H1 (cell line): Measurements from ENCODE around the gene PCDHA7. TPM values are rescaled to one million over a fixed set of nuclear protein-coding genes. Genes with fewer than 3 reads are reported as not detected.

Source experiments
- ATF2 ChIP-seq: IDR thresholded peaks from 2 replicates; pipeline ENCODE4 v1.6.1; 2012; ENCODE audit warnings: low read length, inconsistent platforms
- BACH1 ChIP-seq: IDR thresholded peaks from 2 replicates; pipeline ENCODE4 v1.6.1; 2012; ENCODE audit warnings: low read length, improper control_type of control experiment
- CBX5 ChIP-seq: fragments of 300-800, 300-1000 bp; sonication (generic); IDR thresholded peaks from 2 replicates; pipeline ENCODE4 v1.7.1; 2016; ENCODE audit warnings: antibody characterized with exemption, low read length, low read depth
- CTCF ChIP-seq, 3 experiments: IDR thresholded peaks; 1 replicate in 2 of 3; 2 replicates in 1 of 3; pipeline versions ENCODE4 v1.5.1 to v1.6.1; 2011; ENCODE audit warnings: low read length in 3 of 3, mild to moderate bottlenecking in 3 of 3, inconsistent platforms in 2 of 3, low read depth in 1 of 3, moderate library complexity in 1 of 3; ENCODE audit not compliant: insufficient read depth in 1 of 3; ENCODE audit errors: control extremely low read depth in 1 of 3
- GABPA ChIP-seq: IDR thresholded peaks from 2 replicates; pipeline ENCODE4 v1.6.1; 2011; ENCODE audit warnings: mild to moderate bottlenecking, low read length, moderate library complexity, borderline replicate concordance; ENCODE audit not compliant: insufficient read depth
- JUND ChIP-seq: IDR thresholded peaks from 2 replicates; pipeline ENCODE4 v1.6.1; 2011; ENCODE audit warnings: mild to moderate bottlenecking, improper control_type of control experiment, low read length
- PHF8 ChIP-seq: fragments of 200-600 bp; sonication (generic); conservative IDR thresholded peaks from 2 replicates; pipeline ENCODE4 v1.7.1; 2012; ENCODE audit warnings: low read depth, mild to moderate bottlenecking, inconsistent platforms, low read length, moderate library complexity
- POLR2A ChIP-seq, 2 experiments: IDR thresholded peaks; 1 replicate in 1 of 2; 2 replicates in 1 of 2; pipeline ENCODE4 v1.6.1; 2011; ENCODE audit warnings: low read depth in 2 of 2, low read length in 2 of 2, mild to moderate bottlenecking in 2 of 2; ENCODE audit errors: control extremely low read depth in 1 of 2
- RAD21 ChIP-seq, 2 experiments: IDR thresholded peaks in 1 of 2; conservative IDR thresholded peaks in 1 of 2; 2 replicates each; pipeline ENCODE4 v1.6.1; 2011; ENCODE audit warnings: low read depth in 2 of 2, low read length in 2 of 2, improper control_type of control experiment in 1 of 2, inconsistent platforms in 1 of 2, mild to moderate bottlenecking in 1 of 2, moderate library complexity in 1 of 2
- RNF2 ChIP-seq: fragments of 200-900, 300-1000 bp; sonication (generic); IDR thresholded peaks from 2 replicates; pipeline ENCODE4 v1.7.1; 2016; ENCODE audit warnings: borderline replicate concordance, low read depth, mild to moderate bottlenecking, antibody characterized with exemption, low read length; ENCODE audit not compliant: poor library complexity, severe bottlenecking; ENCODE audit errors: missing control alignments
- SIN3A ChIP-seq, 2 experiments: IDR thresholded peaks in 1 of 2; conservative IDR thresholded peaks in 1 of 2; 2 replicates each; pipeline ENCODE4 v1.6.1; 2011 to 2012; ENCODE audit warnings: low read length in 2 of 2, improper control_type of control experiment in 1 of 2, low read depth in 1 of 2, mild to moderate bottlenecking in 1 of 2
- TAF1 ChIP-seq: IDR thresholded peaks from 2 replicates; pipeline ENCODE4 v1.6.1; 2011; ENCODE audit warnings: mild to moderate bottlenecking, low read depth, low read length
- TAF7 ChIP-seq: optimal IDR thresholded peaks from 2 replicates; pipeline ENCODE3; 2011; ENCODE audit warnings: low read depth, mild to moderate bottlenecking, inconsistent platforms, low read length, moderate library complexity, borderline replicate concordance
- polyA plus RNA-seq, 7 experiments: library from polyadenylated mRNA; depleted of rRNA in 3 of 7; stranded (reverse) in 5 of 7; unstranded in 2 of 7; fragments of >200 nt in 5 of 7; fragments of 200-250 nt in 2 of 7; gene quantifications; 1 replicate in 5 of 7; 2 replicates in 1 of 7; 4 replicates in 1 of 7; pipeline versions ENCODE4 v1.2.1 to v1.2.3, GENCODE V29; 2011 to 2013; ENCODE audit warnings: missing spikeins in 2 of 7, mixed read lengths in 2 of 7
- total RNA-seq: library from RNA; stranded (reverse); fragmentation: NEBNext Ultra II Directional; extraction: Animal tissue kit (Norgen Biotek cat#: 25700); gene quantifications from 2 replicates; pipeline ENCODE4 v1.2.1, GENCODE V29; 2021
- TF ChIP-seq, protein P1 (sequence below): IDR thresholded peaks from 2 replicates; pipeline ENCODE4 v1.6.1; 2011; ENCODE audit warnings: low read length, improper control_type of control experiment

The PCDHA7 gene
- total and polyA plus RNA-seq, 2 of the 8 experiments (the other 6 are each of a cell fraction or from before 2014, with no cell fraction given): 0.86 to 1.6 TPM

GRCh38 chr5:140875085-140876065, 41.3 kb downstream of the PCDHA7 start, which contains the start of gene PCDHA12 (continued):
- TF ChIP-seq PHF8 (no peak; the same call in 1 of the 2 replicates), BACH1 (no peak), CTCF (IDR thresholded peaks at IDR 0.05; ENCODE audit: control extremely low read depth in 1 of 3, insufficient read depth in 1 of 3, low read depth in 1 of 3, low read length in 3 of 3) (peak in 2 of 3 experiments; percentile 64 to 69; a peak in 3 of 4 replicates), POLR2A (IDR thresholded peaks at IDR 0.05; ENCODE audit: control extremely low read depth in 1 of 2, low read depth in 2 of 2, low read length in 2 of 2) (peak in 1 of 2 experiments; percentile 68; a peak in 2 of 3 replicates), GABPA (no peak), CBX5 (no peak), SIN3A (conservative IDR thresholded peaks at IDR 0.05 in 1 of 2, IDR thresholded peaks at IDR 0.05 in 1 of 2; ENCODE audit: low read depth in 1 of 2, low read length in 2 of 2) (peak in 1 of 2 experiments; percentile 40; a peak in 1 of 4 replicates), ATF2 (no peak), TAF7 (no peak), TAF1 (0 out of 2 replicates have a peak, but pooled peaks have one; percentile 25), RNF2 (no peak), JUND (no peak), RAD21 (IDR thresholded peaks at IDR 0.05 in 1 of 2, conservative IDR thresholded peaks at IDR 0.05 in 1 of 2; ENCODE audit: low read depth in 2 of 2, low read length in 2 of 2) (peak; percentile 69 to 73)
- TF ChIP-seq, protein P1, sequence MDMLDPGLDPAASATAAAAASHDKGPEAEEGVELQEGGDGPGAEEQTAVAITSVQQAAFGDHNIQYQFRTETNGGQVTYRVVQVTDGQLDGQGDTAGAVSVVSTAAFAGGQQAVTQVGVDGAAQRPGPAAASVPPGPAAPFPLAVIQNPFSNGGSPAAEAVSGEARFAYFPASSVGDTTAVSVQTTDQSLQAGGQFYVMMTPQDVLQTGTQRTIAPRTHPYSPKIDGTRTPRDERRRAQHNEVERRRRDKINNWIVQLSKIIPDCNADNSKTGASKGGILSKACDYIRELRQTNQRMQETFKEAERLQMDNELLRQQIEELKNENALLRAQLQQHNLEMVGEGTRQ: no peak
